SK-MEL-5 (cell line): ENCODE measurements around the gene EMP1. TPM values are rescaled to one million over a fixed set of nuclear protein-coding genes. Genes with fewer than 3 reads are reported as not detected.

Source experiments
- DNase-seq: peaks from one replicate; pipeline ENCODE4 v3.0.0-alpha.2; 2016; ENCODE audit warnings: low read depth, low spot score
- in situ Hi-C: cut with HindIII; loops from 2 replicates; pipeline ENCODE4 v1.10.0; 2016; ENCODE audit warnings: low sequenced_read_pairs, high pct_unique_total_duplicates, low pct_unique_long_range_greater_than_20kb
- total RNA-seq: library from RNA; depleted of rRNA; stranded (reverse); fragments of >200 nt; shearing (Covaris generic); gene quantifications from 2 replicates; pipeline ENCODE4 v1.2.3, GENCODE V29; 2014

The EMP1 gene
- total RNA-seq, 1 experiment from 2014 or later, result 8.7 TPM

DNA sequence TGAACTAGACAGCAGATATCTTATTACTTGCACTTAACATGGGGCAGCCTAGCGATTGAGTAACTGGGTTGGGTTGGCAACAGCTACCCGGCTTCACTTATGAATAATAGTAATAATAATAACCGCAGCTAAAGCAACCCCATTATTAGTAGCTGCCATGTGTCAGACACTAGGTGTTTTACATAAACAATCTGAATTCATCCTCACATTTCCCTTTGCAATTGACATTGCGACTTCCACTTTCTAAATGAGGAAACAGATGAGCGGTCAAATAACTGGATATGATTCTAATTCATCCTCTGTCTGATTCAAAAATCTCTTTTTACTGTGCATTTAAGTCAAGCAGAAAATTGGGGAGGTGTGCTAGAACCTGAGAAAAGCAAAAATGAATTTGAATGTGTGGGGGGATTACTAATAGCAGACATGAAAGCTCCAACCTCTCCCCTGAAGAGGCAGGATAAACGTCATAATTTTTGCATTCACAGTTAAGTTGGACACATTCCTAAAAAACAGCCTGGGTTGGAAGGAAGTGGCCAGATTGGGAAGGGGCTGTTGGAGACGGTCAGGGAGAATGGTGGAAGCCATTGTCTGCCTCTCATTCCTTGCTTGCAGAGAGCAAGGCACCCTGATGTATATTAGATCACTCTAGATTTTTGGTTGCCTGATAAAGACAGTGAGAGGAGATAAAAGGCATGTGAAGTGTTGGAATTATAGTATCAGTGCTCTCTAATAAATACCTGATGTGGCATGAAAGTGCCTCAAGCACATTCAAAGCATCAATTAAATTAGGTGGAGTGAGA is 13.1 kb downstream of the EMP1 start:
- DNase-seq, result no peak
- in situ Hi-C loops, result loop anchor here (10.0 kb wide), 1 partner anchor 205 kb away; the partner anchor contains the start of gene HEBP1

DNA sequence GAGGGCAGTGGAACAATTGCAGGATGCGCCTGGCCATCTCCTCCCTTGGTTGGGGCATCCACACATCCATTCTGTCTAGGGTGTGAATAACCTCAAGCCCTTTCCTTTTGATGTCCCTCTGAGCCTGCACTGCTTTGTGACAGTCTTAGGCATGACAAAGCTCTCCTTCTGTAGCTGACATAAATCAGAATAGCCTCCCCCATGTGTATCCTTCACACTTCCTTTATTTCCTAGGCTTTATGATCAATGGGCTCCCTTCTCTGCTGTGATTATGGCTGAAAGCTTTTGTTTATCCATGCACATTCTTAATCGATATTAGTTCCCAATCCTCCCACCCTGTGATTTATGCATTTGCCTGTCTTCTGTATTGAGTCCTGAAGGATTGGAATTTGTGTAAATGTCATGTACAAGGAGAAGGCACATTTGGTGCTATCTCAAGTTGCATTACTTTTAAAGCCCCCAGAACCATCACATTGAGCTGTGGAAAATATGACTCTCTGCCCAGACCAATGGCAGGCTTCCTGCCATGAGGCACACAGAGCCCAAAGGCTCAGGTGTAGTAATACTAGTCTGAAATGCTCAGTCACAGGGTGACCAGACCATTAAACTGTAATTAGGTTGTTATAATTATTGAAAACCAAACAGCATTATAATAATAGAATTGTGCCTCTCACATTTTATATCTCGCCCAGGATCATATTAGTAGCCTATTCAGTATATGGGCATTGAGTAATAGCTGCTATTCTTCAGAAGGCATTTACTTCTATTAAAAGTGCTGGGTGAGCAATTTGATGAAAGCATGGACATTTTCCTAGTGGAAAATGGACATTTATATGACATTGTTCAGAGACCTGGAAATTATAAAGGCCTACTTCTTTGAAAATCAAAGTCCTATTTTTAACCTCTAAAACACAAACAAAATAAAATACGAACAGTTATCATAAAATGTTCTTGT is 14.0 kb downstream of the EMP1 start:
- in situ Hi-C loops, result loop anchor here (10.0 kb wide), 1 partner anchor 206 kb away; the partner anchor contains the start of gene HEBP1
- no peak for DNase-seq

DNA sequence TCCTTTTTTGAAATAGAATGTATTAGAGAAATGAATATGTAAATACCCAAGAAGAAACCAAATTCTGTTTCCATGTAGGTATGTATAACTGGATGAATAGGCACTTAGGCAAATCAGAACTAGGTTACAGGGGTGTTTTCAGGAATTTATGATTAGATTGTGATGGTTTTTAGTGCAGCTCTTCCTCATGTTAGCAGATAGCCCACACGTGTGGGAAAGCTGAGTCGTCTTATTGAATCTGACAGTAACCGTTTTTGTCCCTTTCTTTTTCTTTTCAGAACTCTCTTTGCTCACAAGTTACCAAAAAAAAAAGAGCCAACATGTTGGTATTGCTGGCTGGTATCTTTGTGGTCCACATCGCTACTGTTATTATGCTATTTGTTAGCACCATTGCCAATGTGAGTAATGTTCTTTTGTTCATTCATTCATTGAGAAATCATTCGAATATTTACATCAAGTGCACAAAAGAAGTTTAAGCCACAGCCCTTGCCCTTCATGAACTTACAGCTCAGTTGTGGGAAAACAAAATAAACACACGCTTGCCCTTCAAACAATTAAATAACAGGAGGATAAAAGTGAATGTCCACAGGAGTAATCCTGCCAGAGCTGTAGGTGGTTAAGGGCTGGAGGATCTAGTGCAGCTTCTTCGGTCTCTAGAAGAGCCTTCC is 14.8 kb downstream of the EMP1 start:
- in situ Hi-C loops, result loop anchor here (10.0 kb wide), 1 partner anchor 207 kb away; the partner anchor contains the start of gene HEBP1
- no peak for DNase-seq

DNA sequence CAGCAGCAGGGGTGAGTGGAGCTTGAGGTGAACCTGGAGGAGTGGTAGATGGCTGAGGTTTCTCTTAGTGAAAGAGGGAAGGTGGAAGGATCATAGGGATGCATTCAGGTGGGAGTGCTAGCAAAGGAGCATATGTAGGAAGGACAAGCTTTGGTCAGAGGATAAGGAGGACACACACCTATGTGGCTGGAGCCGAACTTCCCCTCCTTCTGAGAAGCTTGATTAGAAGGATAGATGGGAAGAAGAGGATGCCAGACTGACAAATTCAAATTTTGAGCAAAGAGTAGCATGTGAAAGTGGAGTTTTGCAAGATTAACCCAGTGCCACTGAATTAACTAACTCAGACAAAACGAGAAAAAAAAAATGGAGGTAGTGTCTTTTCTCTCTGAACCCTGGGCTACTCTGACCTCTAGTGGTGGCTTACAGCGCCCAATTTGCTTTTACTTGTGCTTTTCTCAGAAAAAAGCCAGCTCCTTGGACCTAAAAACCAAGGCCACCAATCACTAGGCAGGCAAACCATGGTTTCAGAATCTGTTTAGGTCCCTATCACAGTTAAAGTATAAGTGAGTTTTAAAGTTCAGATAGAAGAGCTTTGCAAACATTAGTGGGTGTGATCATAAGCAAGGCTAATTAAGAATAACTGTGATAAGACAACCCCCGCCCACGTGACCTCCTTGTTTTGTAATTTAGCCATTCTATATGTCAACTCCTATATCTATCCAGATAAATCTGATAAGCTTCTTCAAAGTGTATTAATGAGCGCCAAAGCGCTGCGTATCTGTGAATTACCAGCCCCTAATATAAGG is 15.5 kb downstream of the EMP1 start:
- DNase-seq, result peak; percentile 88
- in situ Hi-C loops, result loop anchor here (10.0 kb wide), 1 partner anchor 207 kb away; the partner anchor contains the start of gene HEBP1

DNA sequence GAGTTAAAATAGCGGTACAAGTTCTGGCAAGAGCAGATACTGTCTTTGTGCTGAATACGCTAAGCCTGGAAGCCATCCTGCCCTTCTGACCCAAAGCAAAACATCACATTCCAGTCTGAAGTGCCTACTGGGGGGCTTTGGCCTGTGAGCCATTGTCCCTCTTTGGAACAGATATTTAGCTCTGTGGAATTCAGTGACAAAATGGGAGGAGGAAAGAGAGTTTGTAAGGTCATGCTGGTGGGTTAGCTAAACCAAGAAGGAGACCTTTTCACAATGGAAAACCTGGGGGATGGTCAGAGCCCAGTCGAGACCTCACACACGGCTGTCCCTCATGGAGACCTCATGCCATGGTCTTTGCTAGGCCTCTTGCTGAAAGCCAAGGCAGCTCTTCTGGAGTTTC is 18.5 kb downstream of the EMP1 start:
- in situ Hi-C loops, result loop anchor here (10.0 kb wide), 1 partner anchor 210 kb away; the partner anchor contains the start of gene HEBP1
- no peak for DNase-seq

DNA sequence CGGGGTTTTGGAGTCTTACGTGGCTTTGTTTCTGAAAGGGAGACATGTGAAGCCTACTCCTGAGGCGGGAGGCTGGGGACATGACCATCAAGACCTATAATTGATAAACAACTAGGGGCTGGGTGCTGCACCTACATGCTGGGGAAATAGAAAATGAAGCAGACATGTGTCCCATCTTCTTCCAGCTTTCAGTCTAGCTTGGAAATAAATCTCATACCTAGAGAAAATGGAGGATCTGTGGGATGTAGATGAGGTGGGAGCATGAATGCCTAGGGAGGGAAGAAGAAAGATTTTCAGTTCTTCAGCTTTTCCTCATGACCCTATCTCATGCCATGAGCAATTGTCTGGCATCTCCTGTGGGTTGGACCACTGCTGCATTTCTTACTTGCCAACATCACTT is 22.1 kb downstream of the EMP1 start:
- no peak for DNase-seq
- in situ Hi-C loops, result loop anchor here (10.0 kb wide), 1 partner anchor 214 kb away; the partner anchor contains the start of gene HEBP1

DNA sequence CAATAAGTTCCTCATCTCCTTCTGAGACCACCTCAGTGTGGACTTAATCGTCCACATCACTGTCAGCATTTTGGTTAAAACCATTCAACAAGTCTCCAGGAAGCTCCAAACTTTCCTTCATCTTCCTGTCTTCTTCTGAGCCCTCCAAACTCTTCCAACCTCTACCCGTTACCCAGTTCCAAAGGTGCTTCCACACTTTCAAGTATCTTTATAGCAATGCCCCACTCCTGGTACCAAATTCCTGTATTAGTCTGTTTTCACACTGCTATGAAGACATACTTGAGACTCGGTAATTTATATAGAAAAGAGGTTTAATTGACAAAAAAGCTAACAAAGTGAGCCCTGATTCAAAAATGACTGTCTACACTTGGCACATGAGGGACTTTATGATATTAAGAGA is 22.8 kb downstream of the EMP1 start:
- in situ Hi-C loops, result loop anchor here (10.0 kb wide), 1 partner anchor 215 kb away; the partner anchor contains the start of gene HEBP1

DNA sequence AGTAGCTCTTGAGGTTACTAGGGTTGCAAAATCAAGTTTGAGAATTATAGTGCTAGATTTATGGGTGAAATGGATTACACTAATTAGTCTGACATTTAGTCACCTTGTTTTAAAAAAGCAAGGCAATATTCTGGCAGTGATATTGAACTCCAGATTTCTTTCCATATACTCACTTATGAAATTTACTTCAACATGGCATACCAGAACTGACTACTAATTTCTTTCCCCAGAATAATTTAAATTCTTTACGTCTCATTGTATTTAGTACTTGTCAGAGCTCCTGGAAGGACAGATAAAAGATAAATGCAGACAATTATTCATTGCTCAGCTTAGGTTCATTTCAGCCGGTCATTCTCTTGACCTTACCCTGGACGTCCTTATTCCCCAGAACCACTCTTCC is 24.3 kb downstream of the EMP1 start:
- in situ Hi-C loops, result no loop called here

More for the DNA sequence above, 22.8 kb downstream of the EMP1 start:
- DNase-seq, result no peak

DNA sequence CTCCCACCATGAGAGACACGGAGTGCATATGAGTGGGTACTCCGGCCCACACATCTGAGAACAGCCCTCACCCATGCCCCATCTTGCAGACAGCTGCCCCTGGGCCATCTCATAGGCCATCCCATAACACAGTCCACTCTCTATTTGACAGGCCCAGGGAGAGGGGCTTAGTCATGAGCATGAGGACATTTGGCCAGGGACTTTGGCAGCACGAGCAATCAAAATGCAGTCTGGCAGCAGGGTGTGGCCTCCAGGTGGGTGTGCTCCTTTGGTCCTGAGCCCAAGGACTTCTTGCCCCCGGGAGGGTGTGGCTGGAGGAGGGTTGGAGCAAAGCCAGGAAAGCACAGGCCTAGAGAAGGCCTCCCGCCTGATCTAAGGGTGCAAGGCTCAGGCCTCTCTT is 25.6 kb downstream of the EMP1 start:
- DNase-seq, result no peak
- in situ Hi-C loops, result no loop called here

More for the DNA sequence above, 24.3 kb downstream of the EMP1 start:
- no peak for DNase-seq

DNA sequence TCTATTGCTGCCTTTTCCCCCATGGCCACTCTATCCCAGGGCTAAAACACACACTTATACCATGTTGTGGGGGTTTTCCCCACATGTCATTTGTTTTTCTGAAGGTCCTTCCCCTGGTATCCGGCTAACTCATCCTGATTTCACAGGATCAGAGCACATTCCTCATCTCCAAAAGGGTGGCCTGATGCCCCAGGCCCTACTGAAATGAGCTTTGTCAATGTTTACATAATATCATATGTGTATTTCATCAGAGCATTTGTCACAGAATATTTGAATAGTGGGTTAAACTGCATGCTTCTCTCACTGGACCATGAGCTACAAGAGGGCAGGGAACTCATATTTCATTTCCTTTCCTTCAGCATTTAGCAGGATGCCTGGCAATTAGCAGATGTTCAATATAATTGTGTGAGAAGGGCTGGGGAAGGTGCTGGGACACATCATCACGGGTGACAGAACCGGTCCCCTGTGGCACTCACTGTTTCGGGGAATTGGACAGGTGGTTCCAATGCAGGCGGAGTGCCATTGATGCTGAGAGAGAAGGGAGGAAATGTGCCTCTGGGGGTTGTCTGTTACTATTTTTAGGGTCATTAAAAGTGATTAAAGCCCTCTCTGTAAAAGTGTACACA is 26.8 kb downstream of the EMP1 start:
- no peak for DNase-seq
- in situ Hi-C loops, result no loop called here

DNA sequence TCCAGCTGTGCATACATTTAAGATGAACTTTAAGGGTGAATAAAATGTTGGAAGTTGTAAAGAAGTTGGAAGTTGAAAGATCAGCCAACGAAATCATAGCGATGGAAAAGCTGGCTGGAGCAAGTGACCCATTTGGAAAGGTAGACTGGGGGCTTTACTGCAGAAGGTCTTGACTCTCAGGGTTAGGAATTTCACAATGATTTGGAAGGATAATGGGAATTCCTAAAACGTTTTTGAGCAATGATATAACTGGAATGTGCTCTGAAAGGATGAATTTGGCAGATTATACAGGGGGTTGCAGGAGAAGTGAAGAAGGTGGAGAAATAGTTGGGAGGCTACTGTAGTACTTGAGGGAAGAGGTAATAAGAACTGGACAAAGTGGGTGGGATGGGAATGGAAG is 27.4 kb downstream of the EMP1 start:
- in situ Hi-C loops, result no loop called here
- DNase-seq, result no peak

DNA sequence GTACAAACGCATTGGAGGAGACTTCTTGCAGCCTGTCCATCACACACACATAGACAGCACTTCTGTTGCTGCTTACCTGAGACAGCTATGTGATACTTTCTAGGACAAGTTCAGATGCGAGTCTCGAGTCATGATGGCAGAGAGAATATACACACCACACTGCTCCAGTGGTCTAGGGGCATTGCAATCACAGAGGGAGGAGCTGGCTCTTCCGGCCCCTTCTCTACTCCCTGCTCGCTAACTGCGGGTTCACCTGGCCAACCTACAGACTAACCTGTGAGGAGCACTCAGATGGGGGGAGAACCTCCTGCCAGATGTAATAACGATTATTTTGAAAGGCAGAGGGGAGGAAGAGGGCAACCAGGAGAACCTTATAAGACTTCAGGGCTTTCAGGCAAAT is 30.7 kb downstream of the EMP1 start:
- DNase-seq, result no peak
- in situ Hi-C loops, result no loop called here

DNA sequence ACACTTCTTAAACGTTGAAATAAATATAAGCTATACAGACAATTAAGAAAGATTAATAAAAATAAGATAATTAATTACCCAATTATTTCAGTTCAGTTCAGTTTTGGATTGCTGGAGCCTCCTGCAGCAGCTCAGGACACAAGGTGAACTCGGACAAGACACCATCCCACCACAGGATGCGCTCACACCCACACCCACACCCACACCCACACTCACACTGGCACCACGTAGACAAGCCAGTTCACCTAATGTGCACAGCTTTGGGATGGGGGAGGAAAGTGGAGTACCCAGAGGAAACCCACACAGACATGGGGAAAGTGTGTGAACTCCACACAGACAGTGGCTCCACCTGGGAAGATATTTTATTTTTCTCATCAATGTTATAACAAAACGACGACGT is 32.1 kb downstream of the EMP1 start:
- DNase-seq, result no peak
- in situ Hi-C loops, result no loop called here

DNA sequence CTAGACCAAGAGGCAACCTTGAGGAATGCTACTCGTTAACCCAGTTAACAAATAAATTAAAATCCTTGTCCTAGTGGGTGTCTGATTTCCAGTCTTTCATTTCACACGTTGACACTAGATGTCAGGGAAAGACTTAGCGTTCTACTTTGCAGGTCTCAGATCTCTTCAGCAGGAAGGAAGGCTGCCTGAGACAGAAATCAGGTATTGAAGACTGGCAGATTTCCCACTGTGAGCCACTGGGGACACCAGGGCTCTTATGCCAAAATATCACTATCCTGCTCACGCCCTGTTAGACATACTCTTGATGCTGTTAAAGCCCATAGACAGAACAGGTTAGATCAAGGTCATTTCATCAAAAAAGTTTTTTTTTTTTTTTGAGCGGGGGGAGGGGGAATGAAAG is 33.0 kb downstream of the EMP1 start:
- in situ Hi-C loops, result no loop called here
- no peak for DNase-seq

DNA sequence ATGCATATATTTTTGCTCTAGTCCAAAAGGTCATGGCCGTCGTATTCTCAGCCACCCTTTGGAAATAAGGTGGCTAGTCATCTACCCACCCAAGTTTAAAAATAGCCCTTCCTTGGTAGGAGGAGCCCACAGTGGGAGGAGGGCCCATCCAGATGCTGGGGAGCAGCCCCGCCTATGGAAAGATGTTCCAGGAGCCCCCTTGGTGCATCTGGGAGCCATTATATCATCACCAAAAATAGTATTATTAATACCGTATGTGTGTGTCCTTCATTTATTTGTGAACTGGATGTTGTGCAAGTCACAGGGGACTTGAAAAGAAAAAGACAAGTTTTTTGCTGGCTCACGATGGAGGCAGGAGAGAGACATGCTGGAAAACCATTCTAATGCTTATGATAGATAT is 34.0 kb downstream of the EMP1 start:
- in situ Hi-C loops, result no loop called here
- no peak for DNase-seq

DNA sequence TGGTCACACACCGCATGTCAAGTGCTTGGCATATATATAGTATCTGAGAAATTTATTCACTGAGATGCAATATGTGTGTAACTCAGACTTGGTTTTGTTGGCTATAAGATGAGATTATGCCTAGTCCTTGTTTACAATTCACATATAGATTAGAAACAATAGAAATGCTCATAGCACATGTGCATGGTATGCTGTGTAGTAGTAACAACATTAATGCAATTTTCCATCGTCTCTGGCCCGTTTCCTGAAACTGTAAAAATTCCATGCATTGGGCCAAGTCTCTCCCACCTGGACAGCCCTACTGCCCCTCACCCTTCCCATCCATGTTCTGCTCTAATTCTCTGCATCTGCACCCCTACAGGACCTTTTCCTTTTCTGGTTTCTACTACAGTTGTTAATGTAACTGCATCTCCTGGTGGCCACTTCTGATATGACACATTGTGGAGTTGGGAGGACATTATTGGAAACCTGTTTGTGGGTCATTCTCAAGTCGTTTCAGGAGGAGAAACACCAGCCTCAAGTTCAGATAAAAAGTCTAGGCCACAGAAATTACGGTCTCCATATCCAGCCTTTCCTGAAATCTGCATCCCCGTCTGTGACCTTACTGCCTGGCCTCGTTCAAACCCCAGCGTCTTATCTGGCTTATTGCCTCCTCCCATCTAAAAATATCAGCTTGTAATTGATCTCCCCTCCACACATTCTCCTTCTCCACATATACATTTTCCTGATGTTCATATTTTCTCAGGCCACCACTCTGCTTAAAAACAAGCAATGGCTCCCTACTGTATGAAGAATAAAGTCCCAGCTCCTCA is 37.5 kb downstream of the EMP1 start:
- peak; percentile 81 for DNase-seq
- in situ Hi-C loops, result no loop called here
